Omental fat pad (tissue), 4 donors: ENCODE measurements around the gene NOL4L. TPM values are rescaled to one million over a fixed set of nuclear protein-coding genes. Genes with fewer than 3 reads are reported as not detected.

Source experiments
- ATAC-seq: fragments of 150-250 bp; one replicate; pipeline ENCODE4 v1.9.1; 2016; ENCODE audit warnings: mild to moderate bottlenecking, moderate library complexity; ENCODE audit not compliant: low FRiP score
- DNase-seq: peaks from one replicate; pipeline ENCODE4 v3.0.0-alpha.2; 2019; ENCODE audit warnings: low spot score
- total RNA-seq, 4 donors: library from RNA; depleted of rRNA; stranded (reverse); fragments of >200 nt; gene quantifications; one replicate each; pipeline ENCODE4 v1.1.0, GENCODE V29; 2016
- TF ChIP-seq, protein P1 (sequence below), 3 donors: fragments of 450-650 bp; IDR thresholded peaks; one replicate each; pipeline ENCODE4 v1.5.1; 2016 to 2017; ENCODE audit warnings: antibody characterized with exemption in 3 of 3, mild to moderate bottlenecking in 3 of 3, moderate library complexity in 2 of 3

The NOL4L gene
- total RNA-seq, 4 donors from 2014 or later, result 6.8 to 15.3 (median 13.6) TPM

DNA sequence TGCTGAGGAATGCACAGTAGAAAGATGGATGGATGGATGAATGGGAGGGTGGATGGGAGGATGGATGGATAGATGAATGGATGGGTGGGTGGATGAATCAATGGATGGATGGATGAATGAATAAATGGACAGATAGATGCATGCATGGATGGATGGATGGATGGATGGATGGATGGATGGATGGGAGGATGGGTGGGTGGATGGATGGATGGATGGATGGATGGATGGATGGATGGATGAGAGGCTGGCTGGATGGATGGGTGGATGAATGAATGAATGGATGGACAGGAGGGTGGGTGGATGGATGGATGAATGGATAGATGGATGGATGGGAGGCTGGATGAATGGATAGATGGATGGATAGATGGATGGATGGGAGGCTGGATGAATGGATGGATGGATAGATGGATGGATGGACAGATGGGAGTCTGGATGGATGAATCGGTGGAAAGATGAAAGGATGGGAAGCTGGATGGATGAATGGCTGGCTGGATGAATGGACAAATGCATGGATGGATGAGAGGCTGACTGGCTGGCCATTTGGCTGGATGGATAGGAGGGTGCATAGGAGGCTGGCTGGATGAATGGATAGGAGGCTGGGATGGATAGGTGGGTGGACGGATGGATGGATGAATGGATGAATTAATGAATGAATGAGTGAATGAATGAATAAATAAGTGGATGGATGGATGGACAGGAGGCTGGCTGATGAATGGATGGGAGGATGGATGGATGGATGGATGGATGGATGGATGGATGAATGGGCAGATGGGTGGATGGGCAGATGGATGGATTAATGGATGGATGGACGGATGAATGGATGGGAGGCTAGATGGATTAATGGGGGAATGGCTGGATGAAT is 28.3 kb upstream of the NOL4L start:
- no peak for DNase-seq
- ATAC-seq, result no peak
- TF ChIP-seq, protein P1, sequence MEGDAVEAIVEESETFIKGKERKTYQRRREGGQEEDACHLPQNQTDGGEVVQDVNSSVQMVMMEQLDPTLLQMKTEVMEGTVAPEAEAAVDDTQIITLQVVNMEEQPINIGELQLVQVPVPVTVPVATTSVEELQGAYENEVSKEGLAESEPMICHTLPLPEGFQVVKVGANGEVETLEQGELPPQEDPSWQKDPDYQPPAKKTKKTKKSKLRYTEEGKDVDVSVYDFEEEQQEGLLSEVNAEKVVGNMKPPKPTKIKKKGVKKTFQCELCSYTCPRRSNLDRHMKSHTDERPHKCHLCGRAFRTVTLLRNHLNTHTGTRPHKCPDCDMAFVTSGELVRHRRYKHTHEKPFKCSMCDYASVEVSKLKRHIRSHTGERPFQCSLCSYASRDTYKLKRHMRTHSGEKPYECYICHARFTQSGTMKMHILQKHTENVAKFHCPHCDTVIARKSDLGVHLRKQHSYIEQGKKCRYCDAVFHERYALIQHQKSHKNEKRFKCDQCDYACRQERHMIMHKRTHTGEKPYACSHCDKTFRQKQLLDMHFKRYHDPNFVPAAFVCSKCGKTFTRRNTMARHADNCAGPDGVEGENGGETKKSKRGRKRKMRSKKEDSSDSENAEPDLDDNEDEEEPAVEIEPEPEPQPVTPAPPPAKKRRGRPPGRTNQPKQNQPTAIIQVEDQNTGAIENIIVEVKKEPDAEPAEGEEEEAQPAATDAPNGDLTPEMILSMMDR (IDR thresholded peaks at IDR 0.05), result no peak

DNA sequence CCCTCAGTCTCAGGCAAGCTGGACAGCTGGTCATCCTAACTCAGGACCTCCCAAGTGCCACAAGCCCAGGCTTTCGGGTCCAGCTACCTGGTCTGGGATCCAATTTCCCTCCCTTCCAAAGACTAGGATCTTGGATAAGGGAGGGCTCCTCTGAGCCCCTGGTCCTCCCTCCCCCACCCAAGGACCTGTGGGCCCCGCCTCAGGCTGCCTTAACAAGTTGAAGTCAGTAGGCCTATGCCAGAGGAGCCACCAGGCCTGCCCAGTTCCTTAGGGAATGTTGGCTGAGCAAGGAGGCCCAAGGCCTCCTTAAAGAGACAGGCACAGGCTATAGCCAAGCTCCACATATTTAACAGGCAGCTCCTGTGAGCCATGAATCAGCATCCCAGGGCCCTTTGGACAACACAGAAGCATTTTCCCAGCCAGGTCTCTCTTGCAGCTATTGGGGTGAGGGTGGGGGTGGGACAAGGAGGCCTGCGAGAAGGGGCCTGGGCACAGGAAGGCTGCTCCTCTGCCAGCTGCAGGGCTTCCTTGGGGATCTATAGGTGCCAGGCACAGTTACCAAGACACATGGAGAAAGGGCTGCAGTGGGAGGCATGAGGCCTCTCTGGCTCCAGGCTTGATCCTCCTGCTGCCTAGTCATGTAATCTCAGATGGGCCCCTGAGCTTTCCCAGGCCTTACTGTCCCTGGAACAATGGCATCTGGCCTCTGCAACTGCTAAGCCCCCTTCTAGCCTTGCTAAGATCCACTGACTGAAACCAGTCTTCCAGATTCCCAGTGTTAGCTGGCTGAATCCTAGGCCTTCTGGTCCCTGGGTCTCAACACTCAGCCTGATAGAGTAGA is 27.4 kb upstream of the NOL4L start:
- TF ChIP-seq, protein P1 (IDR thresholded peaks at IDR 0.05), result no peak
- ATAC-seq (no peak), DNase-seq (no peak)

DNA sequence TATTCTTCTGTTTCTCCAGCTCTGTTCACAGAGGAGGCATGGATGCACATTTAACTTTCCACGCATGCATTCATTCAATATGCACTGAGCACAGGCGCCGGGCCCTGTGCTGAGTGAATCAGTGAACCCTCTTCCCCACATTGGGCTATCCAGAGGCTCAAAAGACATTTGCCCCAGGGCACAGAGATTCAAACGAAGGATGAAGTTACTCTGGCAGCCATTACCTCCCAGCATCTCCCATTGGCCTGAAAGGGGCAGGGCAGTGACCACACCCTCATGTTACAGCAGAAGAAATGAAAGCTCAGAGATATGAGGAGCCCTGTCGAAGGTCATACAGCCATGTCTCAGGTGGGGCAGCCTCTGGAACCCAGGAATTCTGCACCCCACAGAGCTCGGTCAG is 26.7 kb upstream of the NOL4L start:
- TF ChIP-seq, protein P1 (IDR thresholded peaks at IDR 0.05), result no peak
- DNase-seq (no peak), ATAC-seq (no peak)

DNA sequence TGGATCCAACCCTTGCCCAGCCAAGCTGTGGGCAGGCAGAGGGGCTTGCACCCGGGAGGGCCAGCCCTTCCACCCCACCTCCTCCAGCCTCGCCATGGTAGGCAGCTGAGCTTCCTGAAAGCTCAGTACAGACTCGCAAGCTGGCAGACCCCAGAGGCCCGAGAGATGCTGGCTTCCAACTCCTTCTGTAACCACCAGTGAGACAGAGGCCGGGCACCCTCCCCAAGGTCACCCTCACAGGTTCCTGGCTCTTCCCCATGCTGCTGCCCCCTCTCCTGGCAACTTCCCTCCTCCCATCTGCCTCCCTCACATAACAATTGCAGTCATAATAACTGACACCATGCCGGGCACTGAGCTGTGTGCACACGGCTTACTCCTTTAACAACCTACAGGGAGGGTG is 26.2 kb upstream of the NOL4L start:
- TF ChIP-seq, protein P1 (IDR thresholded peaks at IDR 0.05), result no peak
- no peak for DNase-seq
- no peak for ATAC-seq

DNA sequence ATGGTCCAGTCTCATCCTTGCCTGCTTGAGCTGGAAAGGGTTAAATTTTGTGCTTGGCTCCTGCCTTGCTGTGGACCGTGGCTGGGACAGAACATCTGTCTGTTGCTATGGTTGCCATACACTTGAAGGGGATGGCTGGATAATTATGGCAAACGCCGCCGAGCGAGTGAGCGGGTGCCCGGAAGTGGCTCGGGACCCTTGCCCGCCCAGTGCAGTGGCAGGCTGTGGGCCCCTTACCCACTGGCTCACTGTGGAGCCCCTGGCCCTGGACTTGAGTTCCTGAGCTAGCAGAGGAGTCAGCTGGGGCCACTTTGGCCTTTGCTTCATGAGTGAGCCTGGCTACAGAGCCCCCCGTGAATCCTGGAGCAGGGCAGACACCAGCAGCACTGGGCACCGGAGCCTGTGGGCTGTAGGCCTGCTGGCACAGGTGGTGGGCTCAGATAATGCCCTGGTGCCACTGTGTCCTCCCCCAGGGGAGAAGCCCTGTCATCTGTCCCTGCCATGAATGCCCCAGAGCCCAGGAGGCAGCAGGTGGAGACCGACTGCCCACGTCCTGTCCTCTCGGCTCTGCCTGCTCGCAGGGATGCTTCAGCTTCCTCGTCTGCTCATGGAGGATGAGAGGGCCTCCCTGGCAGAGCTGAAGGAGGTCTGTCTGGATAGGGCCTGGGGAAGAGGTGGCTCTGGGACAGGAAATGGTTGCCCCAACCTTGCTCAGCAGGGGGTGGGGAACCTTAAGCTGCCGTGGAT is 25.5 kb upstream of the NOL4L start:
- DNase-seq (no peak), ATAC-seq (no peak)
- TF ChIP-seq, protein P1 (IDR thresholded peaks at IDR 0.05), result no peak

DNA sequence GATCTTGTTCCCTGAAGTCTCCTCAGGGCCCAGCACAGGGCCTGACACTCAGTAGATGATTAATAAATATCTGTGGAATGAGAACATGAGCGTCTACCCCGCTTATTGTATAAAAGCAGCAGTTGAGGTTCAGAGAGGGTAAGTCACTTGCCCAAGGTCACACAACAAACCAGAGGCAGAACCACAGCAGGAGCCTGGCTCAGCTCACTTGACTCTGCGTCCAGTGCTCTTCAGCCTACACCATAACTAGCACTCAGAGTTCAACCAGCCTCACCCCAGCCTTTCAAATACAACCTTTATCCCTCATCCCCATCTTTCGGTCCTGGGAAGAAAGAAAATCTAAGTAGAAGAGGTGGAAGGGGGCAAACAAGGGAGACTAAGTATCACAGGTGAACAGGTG is 24.9 kb upstream of the NOL4L start:
- ATAC-seq (no peak), DNase-seq (no peak)
- TF ChIP-seq, protein P1 (IDR thresholded peaks at IDR 0.05), result no peak
